ENCODE measurements around the gene PPP2R3C.
"Not testable (repeated sequence)": the region's sequence is repeated elsewhere in the genome, so short reads cannot be mapped to it uniquely, and the experiment has no call there.

PPP2R3C gene

GRCh38 chr14:35094645-35095044 lies 27.1 kb downstream of the PPP2R3C start:
- H3K36me3 ChIP-seq (ENCODE audit: control insufficient read depth, insufficient read depth, low read length): peaks cover 88% of the 10 kb centered on the region
- H3K9me3 ChIP-seq (ENCODE audit: control insufficient read depth, low read length); H3K4me3 ChIP-seq (ENCODE audit: extremely low read depth, insufficient read depth, low read length, poor library complexity, severe bottlenecking); H3K4me1 ChIP-seq (ENCODE audit: control insufficient read depth, insufficient read depth, low read length, poor library complexity, severe bottlenecking); H3K27ac ChIP-seq (ENCODE audit: low read depth, low read length, severe bottlenecking): not testable (repeated sequence)
- WGBS, 2 experiments (ENCODE audit: insufficient coverage in 2 of 2): 93 to 94% methylated on average over 6 of the region's 6 CpGs

GRCh38 chr14:35088514-35088913 lies 33.3 kb downstream of the PPP2R3C start:
- H3K9me3 ChIP-seq (ENCODE audit: control insufficient read depth, low read length): no peaks in the 10 kb centered on the region
- no peak overlapping the region for H3K4me3 ChIP-seq (ENCODE audit: extremely low read depth, insufficient read depth, low read length, poor library complexity, severe bottlenecking)
- peaks cover 81% of the 10 kb centered on the region for H3K36me3 ChIP-seq (ENCODE audit: control insufficient read depth, insufficient read depth, low read length)
- no peak overlapping the region for H3K27ac ChIP-seq (ENCODE audit: low read depth, low read length, severe bottlenecking)
- no peaks in the 10 kb centered on the region for H3K4me1 ChIP-seq (ENCODE audit: control insufficient read depth, insufficient read depth, low read length, poor library complexity, severe bottlenecking)
- no CpG with 5 or more reads among the region's 2 CpGs for WGBS, 2 experiments (ENCODE audit: insufficient coverage in 2 of 2)

GRCh38 chr14:35085441-35085840 lies 36.3 kb downstream of the PPP2R3C start:
- 100% methylated on average over 2 of the region's 2 CpGs; no CpG with 5 or more reads in 1 of the 2 experiments for WGBS, 2 experiments (ENCODE audit: insufficient coverage in 2 of 2)
- Histone ChIP-seq H3K27ac (ENCODE audit: low read depth, low read length, severe bottlenecking) (no peak overlapping the region), H3K4me1 (ENCODE audit: control insufficient read depth, insufficient read depth, low read length, poor library complexity, severe bottlenecking) (no peaks in the 10 kb centered on the region), H3K36me3 (ENCODE audit: control insufficient read depth, insufficient read depth, low read length) (peaks cover 68% of the 10 kb centered on the region), H3K4me3 (ENCODE audit: extremely low read depth, insufficient read depth, low read length, poor library complexity, severe bottlenecking) (no peak overlapping the region), H3K9me3 (ENCODE audit: control insufficient read depth, low read length) (no peaks in the 10 kb centered on the region)

GRCh38 chr14:35083530-35084150 lies 38.1 kb downstream of the PPP2R3C start:
- Histone ChIP-seq H3K36me3 (ENCODE audit: control insufficient read depth, insufficient read depth, low read length) (peaks cover 62% of the 10 kb centered on the region), H3K27ac (ENCODE audit: low read depth, low read length, severe bottlenecking) (no peak overlapping the region), H3K4me3 (ENCODE audit: extremely low read depth, insufficient read depth, low read length, poor library complexity, severe bottlenecking) (no peak overlapping the region), H3K4me1 (ENCODE audit: control insufficient read depth, insufficient read depth, low read length, poor library complexity, severe bottlenecking) (no peaks in the 10 kb centered on the region), H3K9me3 (ENCODE audit: control insufficient read depth, low read length) (no peaks in the 10 kb centered on the region)
- WGBS, 2 experiments (ENCODE audit: insufficient coverage in 2 of 2): 78 to 93% methylated on average over 6 of the region's 8 CpGs

- Histone ChIP-seq H3K9me3 (ENCODE audit: control insufficient read depth, low read length) (no peaks in the 10 kb centered on the region), H3K27ac (ENCODE audit: low read depth, low read length, severe bottlenecking) (no peak overlapping the region), H3K4me1 (ENCODE audit: control insufficient read depth, insufficient read depth, low read length, poor library complexity, severe bottlenecking) (no peaks in the 10 kb centered on the region), H3K4me3 (ENCODE audit: extremely low read depth, insufficient read depth, low read length, poor library complexity, severe bottlenecking) (no peak overlapping the region), H3K36me3 (ENCODE audit: control insufficient read depth, insufficient read depth, low read length) (peaks cover 57% of the 10 kb centered on the region)
- 57 to 100% methylated on average over 1 of the region's 1 CpG for WGBS, 2 experiments (ENCODE audit: insufficient coverage in 2 of 2)
These were observed 42.0 kb downstream of the PPP2R3C start for GRCh38 chr14:35079742-35080141.

- no peak overlapping the region for H3K4me3 ChIP-seq (ENCODE audit: extremely low read depth, insufficient read depth, low read length, poor library complexity, severe bottlenecking)
- no peaks in the 10 kb centered on the region for H3K9me3 ChIP-seq (ENCODE audit: control insufficient read depth, low read length)
- H3K27ac ChIP-seq (ENCODE audit: low read depth, low read length, severe bottlenecking): no peak overlapping the region
- WGBS, 2 experiments (ENCODE audit: insufficient coverage in 2 of 2): 71 to 80% methylated on average over 1 of the region's 2 CpGs
- H3K4me1 ChIP-seq (ENCODE audit: control insufficient read depth, insufficient read depth, low read length, poor library complexity, severe bottlenecking): no peaks in the 10 kb centered on the region
- peaks cover 53% of the 10 kb centered on the region for H3K36me3 ChIP-seq (ENCODE audit: control insufficient read depth, insufficient read depth, low read length)
These were observed 43.7 kb downstream of the PPP2R3C start for GRCh38 chr14:35078082-35078481.

- no CpG with 5 or more reads among the region's 1 CpG for whole genome bisulfite sequencing, 2 experiments (ENCODE audit: insufficient coverage in 2 of 2)
- no peaks in the 10 kb centered on the region for H3K4me1 ChIP-seq (ENCODE audit: control insufficient read depth, insufficient read depth, low read length, poor library complexity, severe bottlenecking)
- H3K36me3 ChIP-seq (ENCODE audit: control insufficient read depth, insufficient read depth, low read length): peaks cover 39% of the 10 kb centered on the region
- H3K27ac ChIP-seq (ENCODE audit: low read depth, low read length, severe bottlenecking): no peak overlapping the region
- no peak overlapping the region for H3K4me3 ChIP-seq (ENCODE audit: extremely low read depth, insufficient read depth, low read length, poor library complexity, severe bottlenecking)
- no peaks in the 10 kb centered on the region for H3K9me3 ChIP-seq (ENCODE audit: control insufficient read depth, low read length)
These were observed 48.3 kb downstream of the PPP2R3C start for GRCh38 chr14:35073486-35073885.

- Histone ChIP-seq H3K4me1 (ENCODE audit: control insufficient read depth, insufficient read depth, low read length, poor library complexity, severe bottlenecking) (no peaks in the 10 kb centered on the region), H3K27ac (ENCODE audit: low read depth, low read length, severe bottlenecking) (no peak overlapping the region), H3K4me3 (ENCODE audit: extremely low read depth, insufficient read depth, low read length, poor library complexity, severe bottlenecking) (no peak overlapping the region), H3K9me3 (ENCODE audit: control insufficient read depth, low read length) (no peaks in the 10 kb centered on the region), H3K36me3 (ENCODE audit: control insufficient read depth, insufficient read depth, low read length) (peaks cover 40% of the 10 kb centered on the region)
- 90% methylated on average over 1 of the region's 3 CpGs; no CpG with 5 or more reads in 1 of the 2 experiments for WGBS, 2 experiments (ENCODE audit: insufficient coverage in 2 of 2)
These were observed 49.6 kb downstream of the PPP2R3C start for GRCh38 chr14:35072226-35072625.

GRCh38 chr14:35068238-35069012 lies 53.4 kb downstream of the PPP2R3C start:
- 100% methylated on average over 1 to 2 of the region's 4 CpGs for WGBS, 2 experiments (ENCODE audit: insufficient coverage in 2 of 2)

GRCh38 chr14:35065731-35066130 lies 56.1 kb downstream of the PPP2R3C start:
- H3K4me3 ChIP-seq (ENCODE audit: extremely low read depth, insufficient read depth, low read length, poor library complexity, severe bottlenecking); H3K9me3 ChIP-seq (ENCODE audit: control insufficient read depth, low read length); H3K27ac ChIP-seq (ENCODE audit: low read depth, low read length, severe bottlenecking); H3K4me1 ChIP-seq (ENCODE audit: control insufficient read depth, insufficient read depth, low read length, poor library complexity, severe bottlenecking): not testable (repeated sequence)
- peaks cover 39% of the 10 kb centered on the region for H3K36me3 ChIP-seq (ENCODE audit: control insufficient read depth, insufficient read depth, low read length)
- 100% methylated on average over 2 to 5 of the region's 5 CpGs for WGBS, 2 experiments (ENCODE audit: insufficient coverage in 2 of 2)

More at GRCh38 chr14:35068238-35069012, 53.4 kb downstream of the PPP2R3C start:
- H3K36me3 ChIP-seq (ENCODE audit: control insufficient read depth, insufficient read depth, low read length): peaks cover 39% of the 10 kb centered on the region
- no peaks in the 10 kb centered on the region for H3K4me1 ChIP-seq (ENCODE audit: control insufficient read depth, insufficient read depth, low read length, poor library complexity, severe bottlenecking)
- H3K9me3 ChIP-seq (ENCODE audit: control insufficient read depth, low read length): no peaks in the 10 kb centered on the region
- H3K27ac ChIP-seq (ENCODE audit: low read depth, low read length, severe bottlenecking): no peak overlapping the region
- H3K4me3 ChIP-seq (ENCODE audit: extremely low read depth, insufficient read depth, low read length, poor library complexity, severe bottlenecking): no peak overlapping the region
